Neural crest cell (in vitro differentiated cells): ENCODE measurements around the gene C1R. TPM values are rescaled to one million over a fixed set of nuclear protein-coding genes. Genes with fewer than 3 reads are reported as not detected.

Experiments
- DNase-seq: peaks from one replicate; pipeline ENCODE4 v3.0.0; 2021; ENCODE audit warnings: low read depth, mixed read lengths, low spot score
- H3K27ac Mint-ChIP-seq: one replicate; pipeline ENCODE4 v1.8.0; 2021; ENCODE audit warnings: mild to moderate bottlenecking, mixed read lengths; ENCODE audit not compliant: unreplicated experiment
- H3K27me3 Mint-ChIP-seq: 2 replicates; pipeline ENCODE4 v1.8.0; 2021; ENCODE audit warnings: low read depth, mild to moderate bottlenecking, mixed read lengths
- H3K36me3 Mint-ChIP-seq: 2 replicates; pipeline ENCODE4 v1.8.0; 2021; ENCODE audit warnings: low read depth, mild to moderate bottlenecking, mixed read lengths
- H3K4me1 Mint-ChIP-seq: 2 replicates; pipeline ENCODE4 v1.8.0; 2021; ENCODE audit warnings: mixed read lengths
- H3K4me3 Mint-ChIP-seq: one replicate; pipeline ENCODE4 v1.8.0; 2021; ENCODE audit warnings: mild to moderate bottlenecking, mixed read lengths
- H3K9me3 Mint-ChIP-seq: 2 replicates; pipeline ENCODE4 v1.8.0; 2021; ENCODE audit warnings: mixed read lengths
- total RNA-seq: library from RNA; stranded (reverse); gene quantifications from 2 replicates; pipeline ENCODE4 v1.2.1, GENCODE V29; 2021
- TF ChIP-seq, protein P1 (sequence below): fragments of 200-600 bp; sonication (generic); conservative IDR thresholded peaks from 2 replicates; pipeline ENCODE4 v1.5.0; 2021; ENCODE audit warnings: antibody characterized with exemption, mild to moderate bottlenecking

Gene C1R
- total RNA-seq, 1 donor from 2014 or later = 4.0 TPM

DNA sequence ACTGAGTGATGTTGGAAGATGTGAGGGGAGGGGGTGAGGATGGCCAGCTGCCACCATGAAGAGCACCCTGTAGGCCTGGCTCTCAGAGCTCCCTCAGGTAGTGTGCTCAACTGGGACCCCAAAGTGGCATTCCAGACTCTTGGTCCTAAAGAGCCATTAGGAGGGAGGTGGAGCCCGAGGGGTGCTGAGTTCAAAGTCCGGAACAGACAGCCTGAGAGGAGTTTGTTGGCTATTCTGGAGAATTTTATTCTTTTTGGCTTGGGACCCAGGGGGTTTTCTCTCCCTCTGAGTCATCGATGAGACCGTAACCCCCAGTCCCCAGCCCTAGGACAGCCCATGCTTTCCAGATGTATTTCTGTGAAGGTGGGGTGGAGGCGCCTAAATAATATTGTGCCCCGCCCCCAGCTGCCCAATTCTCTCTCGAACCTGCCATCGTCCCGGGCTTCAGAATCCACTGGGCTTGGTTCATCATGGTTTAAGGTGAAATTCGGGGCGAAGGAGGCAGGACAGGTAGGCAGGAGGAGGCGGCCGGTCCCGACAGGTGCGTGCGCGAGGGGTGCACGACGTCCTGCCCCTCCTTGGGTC is 37.1 kb upstream of the C1R start:
- no peaks in the 10 kb centered on the region for H3K9me3 Mint-ChIP-seq
- DNase-seq = no peak
- peak overlapping the region; percentile 92 for H3K4me3 Mint-ChIP-seq
- TF ChIP-seq, protein P1, sequence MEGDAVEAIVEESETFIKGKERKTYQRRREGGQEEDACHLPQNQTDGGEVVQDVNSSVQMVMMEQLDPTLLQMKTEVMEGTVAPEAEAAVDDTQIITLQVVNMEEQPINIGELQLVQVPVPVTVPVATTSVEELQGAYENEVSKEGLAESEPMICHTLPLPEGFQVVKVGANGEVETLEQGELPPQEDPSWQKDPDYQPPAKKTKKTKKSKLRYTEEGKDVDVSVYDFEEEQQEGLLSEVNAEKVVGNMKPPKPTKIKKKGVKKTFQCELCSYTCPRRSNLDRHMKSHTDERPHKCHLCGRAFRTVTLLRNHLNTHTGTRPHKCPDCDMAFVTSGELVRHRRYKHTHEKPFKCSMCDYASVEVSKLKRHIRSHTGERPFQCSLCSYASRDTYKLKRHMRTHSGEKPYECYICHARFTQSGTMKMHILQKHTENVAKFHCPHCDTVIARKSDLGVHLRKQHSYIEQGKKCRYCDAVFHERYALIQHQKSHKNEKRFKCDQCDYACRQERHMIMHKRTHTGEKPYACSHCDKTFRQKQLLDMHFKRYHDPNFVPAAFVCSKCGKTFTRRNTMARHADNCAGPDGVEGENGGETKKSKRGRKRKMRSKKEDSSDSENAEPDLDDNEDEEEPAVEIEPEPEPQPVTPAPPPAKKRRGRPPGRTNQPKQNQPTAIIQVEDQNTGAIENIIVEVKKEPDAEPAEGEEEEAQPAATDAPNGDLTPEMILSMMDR = no peak
- peaks cover 3% of the 10 kb centered on the region for H3K36me3 Mint-ChIP-seq
- H3K27me3 Mint-ChIP-seq = peaks cover 24% of the 10 kb centered on the region
- no peak overlapping the region for H3K27ac Mint-ChIP-seq
- H3K4me1 Mint-ChIP-seq = peaks cover 26% of the 10 kb centered on the region

DNA sequence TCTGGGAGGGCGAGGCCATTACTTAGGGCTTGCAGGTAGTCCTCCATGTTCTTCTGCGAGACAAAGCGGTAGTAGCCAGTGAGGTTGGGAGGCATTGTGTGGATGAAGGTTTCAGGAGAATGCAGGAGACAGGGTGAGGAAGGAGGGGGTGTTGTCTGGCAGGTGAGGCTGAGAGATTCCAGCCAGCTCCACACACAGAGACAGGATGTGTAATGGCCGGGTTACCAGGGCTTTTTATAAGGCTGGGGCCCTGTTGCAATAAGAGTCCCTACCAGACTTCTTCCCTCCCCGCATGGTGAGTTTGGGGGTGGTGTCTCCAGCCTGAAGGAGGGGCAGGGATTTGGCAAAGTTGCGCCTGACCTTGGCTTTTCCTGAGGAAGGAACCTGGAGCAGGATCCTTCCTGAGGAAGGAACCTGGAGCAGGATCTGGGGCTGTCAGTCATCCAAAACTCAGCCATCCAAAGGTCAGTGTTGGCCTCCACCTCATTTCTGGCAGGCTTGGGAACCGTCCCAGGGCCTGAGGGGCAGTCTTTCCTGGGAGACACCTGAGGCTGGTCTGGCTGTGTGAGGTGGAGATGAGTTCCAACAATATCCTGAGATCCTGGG is 36.5 kb upstream of the C1R start, which contains the start of gene RBP5:
RBP5 (minus strand) TSS at position 209 of the 606 bp plus-strand sequence; CDS start at position 95, 114 bp downstream.
- TF ChIP-seq, protein P1 = no peak
- Mint-ChIP-seq H3K9me3 (no peaks in the 10 kb centered on the region), H3K36me3 (no peaks in the 10 kb centered on the region), H3K27ac (no peak within 1 kb of the TSS), H3K4me1 (peaks cover 32% of the 10 kb centered on the region), H3K4me3 (peak within 1 kb of the TSS; percentile 92), H3K27me3 (peaks cover 24% of the 10 kb centered on the region)
- DNase-seq = no peak

DNA sequence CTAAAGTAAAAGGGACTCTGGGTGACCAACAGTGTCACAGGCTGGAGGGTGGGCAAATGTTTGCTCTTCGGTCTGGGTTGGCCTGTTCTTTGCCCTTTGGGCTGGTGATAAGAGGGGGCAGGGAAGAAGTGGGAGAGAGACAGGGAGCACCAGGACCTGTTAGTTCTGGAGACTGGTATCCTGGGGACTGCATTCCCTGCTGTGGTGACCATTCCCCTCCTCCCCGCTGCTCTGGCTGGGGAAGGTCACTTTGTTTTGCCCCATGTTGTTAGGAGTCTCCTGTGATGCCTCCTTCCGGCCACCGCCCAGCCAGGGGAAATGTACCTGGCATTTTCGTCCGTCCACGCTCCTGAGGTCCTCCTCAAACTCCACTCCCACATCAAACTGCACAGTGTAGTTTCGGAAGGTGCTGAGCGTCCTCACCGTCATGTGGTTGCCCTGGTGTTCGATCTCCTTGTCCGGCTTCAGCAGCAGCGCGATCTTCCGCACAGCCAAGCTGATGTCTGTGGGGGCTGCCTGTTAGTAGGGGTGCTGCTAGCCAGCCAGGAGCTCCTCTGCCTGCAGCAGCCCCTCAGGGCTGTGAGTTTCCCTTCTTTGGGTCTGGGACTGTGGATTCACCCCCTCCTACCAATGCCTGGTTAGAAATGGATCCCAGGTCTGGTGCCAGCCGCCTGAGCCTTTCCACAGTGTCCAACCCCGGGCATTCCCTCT is 35.8 kb upstream of the C1R start:
- no peak overlapping the region for H3K27ac Mint-ChIP-seq

DNA sequence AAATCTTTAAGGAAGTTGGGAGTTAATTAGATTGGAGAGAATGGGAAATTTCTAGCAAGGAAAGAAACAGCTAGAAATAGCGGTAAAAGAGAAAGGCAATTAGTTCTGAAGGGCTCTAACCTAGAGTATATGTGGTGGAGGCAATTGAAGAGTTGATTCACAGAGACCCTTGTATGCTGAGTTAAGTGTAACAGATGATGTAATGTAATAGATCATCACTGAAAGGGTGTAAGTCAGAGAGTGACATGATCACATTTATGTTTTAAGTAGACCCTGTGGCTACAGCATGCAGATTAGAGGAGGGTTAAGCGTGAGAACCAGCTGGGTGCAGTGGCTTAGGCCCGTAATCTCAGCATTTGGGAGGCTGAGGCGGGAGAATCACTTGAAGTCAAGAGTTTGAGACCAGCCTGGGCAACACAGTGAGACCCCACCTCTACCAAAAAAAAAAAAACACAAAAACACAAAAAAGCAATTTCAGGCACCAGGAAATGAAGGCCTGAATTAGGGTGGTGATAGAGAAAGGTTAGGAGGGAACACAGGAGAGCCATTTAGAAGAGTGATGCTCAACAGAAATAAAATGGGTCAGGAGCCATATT is 33.5 kb upstream of the C1R start:
- peaks cover 21% of the 10 kb centered on the region for H3K27me3 Mint-ChIP-seq
- no peak for DNase-seq
- peak overlapping the region; percentile 10 for H3K4me3 Mint-ChIP-seq
- TF ChIP-seq, protein P1 = no peak
- peaks cover 18% of the 10 kb centered on the region for H3K4me1 Mint-ChIP-seq
- H3K27ac Mint-ChIP-seq = no peak overlapping the region
- H3K36me3 Mint-ChIP-seq = no peaks in the 10 kb centered on the region
- H3K9me3 Mint-ChIP-seq = no peaks in the 10 kb centered on the region

More for the DNA sequence above, 35.8 kb upstream of the C1R start:
- no peak for DNase-seq
- H3K4me1 Mint-ChIP-seq = peaks cover 39% of the 10 kb centered on the region
- H3K27me3 Mint-ChIP-seq = peaks cover 24% of the 10 kb centered on the region
- no peaks in the 10 kb centered on the region for H3K36me3 Mint-ChIP-seq
- H3K4me3 Mint-ChIP-seq = peak overlapping the region; percentile 92
- H3K9me3 Mint-ChIP-seq = no peaks in the 10 kb centered on the region
- TF ChIP-seq, protein P1 = no peak

DNA sequence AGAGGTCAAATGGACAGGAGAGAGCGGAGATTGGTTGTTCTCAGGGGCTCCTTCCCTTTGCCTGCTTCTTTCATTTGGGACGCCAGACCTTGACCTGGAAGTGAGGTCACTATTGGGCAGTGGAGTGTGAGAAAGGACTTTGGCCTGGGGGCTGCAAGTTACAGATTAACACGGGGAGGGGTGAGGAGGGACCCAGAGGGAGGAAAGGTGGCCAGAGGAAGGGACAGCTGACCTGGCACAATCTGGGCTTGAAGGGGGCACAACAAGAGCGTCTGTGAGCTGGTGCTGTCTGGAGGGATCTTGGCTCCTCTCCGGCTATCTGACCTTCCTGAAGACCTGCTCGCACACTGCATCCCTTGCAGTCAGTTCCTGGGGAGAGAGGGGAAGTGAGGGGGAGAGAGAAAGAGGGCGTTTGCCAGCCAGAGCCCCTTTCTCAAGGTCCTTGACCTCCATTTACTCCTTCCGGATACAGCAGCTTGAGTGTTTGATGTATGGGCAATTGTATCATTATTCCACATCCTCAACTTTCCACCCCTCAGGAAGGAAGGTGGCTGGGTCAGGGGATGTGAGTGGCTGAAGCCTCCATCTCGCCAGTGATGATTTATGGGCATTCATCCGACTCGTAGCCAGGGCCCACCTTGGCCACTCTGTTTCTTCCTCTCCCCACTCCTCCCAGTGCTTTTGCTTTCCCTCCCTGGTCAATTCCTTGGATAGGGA is 31.7 kb upstream of the C1R start:
- H3K36me3 Mint-ChIP-seq = no peaks in the 10 kb centered on the region
- TF ChIP-seq, protein P1 = no peak
- no peaks in the 10 kb centered on the region for H3K9me3 Mint-ChIP-seq
- peaks cover 14% of the 10 kb centered on the region for H3K4me1 Mint-ChIP-seq
- H3K27ac Mint-ChIP-seq = no peak overlapping the region
- peaks cover 16% of the 10 kb centered on the region for H3K27me3 Mint-ChIP-seq
- DNase-seq = no peak
- no peak overlapping the region for H3K4me3 Mint-ChIP-seq
